H54 (cell line): Measurements from ENCODE around the gene DDAH1.

ENCODE experiments used
- DNase-seq: peaks from one replicate; pipeline ENCODE4 v3.0.0; 2011; ENCODE audit warnings: low spot score, mixed read lengths; ENCODE audit not compliant: insufficient read length
- FAIRE-seq: peaks from 3 replicates; lab custom pipeline; 2011; peaks lifted over from hg19 to GRCh38; lab: Jason Lieb, UNC
- POLR2A ChIP-seq: IDR thresholded peaks from 2 replicates; pipeline ENCODE4 v1.6.1; 2011; ENCODE audit warnings: low read depth, mild to moderate bottlenecking, low read length

Gene DDAH1

DNA sequence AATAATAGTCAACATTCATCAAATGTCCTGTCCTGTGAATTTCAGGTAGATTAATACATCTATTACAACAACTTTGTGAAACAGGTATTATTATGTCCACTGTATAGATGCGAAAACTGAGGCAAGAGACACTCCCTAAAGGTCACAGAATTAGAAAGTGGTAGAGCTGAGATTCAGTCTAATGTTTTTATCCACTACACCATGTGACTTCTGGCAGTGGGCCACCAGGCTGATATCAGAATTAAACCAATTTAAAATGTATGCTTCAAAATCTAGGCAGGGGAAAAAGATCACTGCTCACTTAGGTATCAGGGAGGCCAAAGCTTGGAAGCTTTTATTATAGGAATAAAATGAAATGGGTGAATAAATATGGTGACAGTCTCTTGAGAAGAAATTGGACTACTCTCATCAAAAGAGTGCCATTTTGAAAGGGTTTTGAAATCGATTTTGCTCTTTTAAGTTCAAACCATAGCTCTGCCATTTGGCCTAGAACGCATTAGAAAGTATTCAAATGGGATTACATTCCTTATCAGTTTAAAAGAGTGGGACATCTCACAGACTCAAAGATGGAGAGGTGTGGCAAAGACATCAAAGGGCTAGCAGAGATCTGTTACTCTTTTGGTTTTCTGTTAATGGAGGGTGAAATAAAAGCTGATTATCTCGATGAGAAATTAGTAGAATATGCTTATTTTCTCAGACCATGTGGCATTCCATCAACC lies 1.9 kb downstream of the DDAH1 start:
- TF ChIP-seq POLR2A, result no peak
- FAIRE-seq (no peak), DNase-seq (no peak)

DNA sequence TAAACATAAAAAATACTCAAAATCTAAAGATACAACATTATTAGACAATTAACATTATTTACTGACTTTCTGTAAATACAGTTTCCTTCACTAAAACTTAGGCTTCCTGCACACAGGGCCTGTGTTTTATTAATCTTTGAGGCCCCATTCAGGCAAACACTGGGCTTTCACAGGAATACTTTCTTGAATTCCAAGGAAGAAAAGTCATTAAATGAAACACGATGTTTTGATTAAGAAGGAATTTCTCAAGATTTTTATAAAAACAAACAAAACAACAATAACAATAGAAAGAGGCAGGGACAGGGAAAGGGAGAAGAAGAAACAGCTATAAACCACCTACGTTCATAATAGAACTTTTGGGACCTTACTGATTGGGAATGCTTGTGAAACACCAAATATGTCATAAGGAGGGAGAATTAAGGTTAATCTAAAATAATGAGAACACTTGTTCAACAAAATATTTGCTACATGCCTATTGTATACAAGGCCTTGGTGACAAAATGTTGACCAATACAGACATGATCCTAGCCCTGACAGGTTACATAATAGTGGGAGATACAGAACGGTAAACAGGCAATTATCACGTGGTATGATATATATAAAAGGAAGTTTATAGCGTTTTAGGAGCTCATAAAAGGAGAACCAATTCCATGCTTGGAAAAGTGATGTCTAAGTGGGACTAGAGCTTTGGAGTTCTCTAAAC lies 3.6 kb downstream of the DDAH1 start:
- no peak for DNase-seq
- no peak for TF ChIP-seq POLR2A
- no peak for FAIRE-seq

DNA sequence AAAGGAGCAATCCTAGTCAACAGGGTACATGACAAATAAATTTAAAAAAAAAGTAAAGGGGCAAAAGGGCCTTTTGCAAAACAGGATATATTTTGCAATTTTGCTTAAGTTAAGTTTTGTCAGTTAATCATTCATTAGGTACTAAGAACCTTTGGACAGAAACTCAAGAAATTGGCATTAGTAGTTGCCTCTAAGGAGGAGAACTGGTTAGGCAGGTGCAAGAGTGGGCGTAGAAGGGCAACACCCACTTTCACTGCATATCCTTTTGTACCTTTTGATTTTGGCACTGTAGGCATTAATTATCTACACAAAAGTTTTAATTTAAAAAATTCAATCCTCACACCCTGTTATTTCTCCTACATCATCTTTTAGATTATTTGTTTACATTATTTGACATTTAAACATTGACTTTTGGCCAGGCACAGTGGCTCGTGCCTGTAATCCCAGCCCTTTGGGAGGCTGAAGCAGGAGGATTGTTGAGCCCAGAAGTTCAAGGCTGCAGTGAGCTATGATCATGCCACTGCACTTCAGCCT lies 4.3 kb downstream of the DDAH1 start:
- no peak for TF ChIP-seq POLR2A
- DNase-seq, result no peak
- no peak for FAIRE-seq

DNA sequence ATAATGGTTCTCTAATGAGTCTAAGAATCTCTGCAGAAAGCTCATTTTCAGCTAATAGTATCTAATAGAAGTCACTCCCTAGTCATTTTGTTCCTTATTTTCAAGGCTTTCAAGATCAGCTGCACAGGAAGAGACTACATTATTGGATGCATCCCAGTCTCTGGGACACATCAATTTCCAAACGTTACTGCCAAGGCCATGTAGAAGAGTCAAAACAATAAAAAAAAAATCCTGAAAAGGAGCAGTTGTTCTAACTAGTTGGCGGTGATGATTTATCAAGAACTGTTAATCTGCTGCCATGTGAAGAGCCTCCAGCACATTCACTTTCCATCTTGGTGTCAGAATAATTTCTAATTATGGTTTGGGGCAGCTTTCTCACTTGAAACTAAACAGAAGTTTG lies 5.7 kb downstream of the DDAH1 start:
- FAIRE-seq (no peak), DNase-seq (no peak)
- no peak for TF ChIP-seq POLR2A

DNA sequence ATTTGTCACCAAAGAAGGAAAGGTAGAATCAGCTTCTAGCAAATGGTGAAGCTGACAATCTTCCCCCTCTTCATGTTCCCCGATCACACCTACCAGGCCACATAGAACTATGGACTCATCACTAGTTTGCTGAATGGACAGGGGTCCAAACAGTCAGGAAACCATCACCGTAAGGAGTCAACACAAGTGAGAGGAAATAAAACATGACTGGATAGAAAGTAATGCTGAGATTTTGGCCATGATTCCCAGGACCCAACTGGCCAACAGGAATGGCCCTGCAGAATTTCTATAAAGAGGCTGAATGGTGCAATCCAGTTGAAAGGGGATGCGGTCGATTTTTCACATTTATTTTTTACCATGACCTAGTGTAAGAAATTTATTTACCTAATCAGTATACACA lies 10.7 kb downstream of the DDAH1 start:
- TF ChIP-seq POLR2A, result no peak
- DNase-seq, result no peak
- no peak for FAIRE-seq

DNA sequence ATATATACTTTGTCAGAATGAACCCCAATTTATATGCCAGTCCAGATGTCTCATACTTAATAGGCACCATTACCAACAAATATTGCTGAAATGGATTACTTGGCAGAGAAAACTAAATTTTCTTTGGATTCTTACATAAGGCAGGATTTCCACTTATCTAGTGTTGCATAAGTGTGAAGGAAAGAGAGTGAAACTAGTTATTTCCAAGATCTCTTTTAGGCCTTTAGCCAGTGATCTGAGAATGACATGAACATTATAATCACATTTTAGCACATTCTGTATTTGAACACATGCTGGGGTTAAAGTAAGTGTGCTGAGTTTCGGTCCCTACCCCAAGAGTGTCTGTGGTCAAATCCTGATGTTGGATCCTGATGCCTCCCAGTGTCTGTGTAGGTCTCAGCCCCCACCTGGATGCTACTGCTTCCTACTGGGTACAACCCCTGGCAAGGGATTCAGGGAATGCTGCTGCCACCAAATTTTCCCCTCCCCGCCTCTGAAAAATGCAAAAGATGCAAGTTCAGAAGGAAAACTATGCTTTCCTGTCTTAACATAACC lies 11.2 kb downstream of the DDAH1 start:
- no peak for FAIRE-seq
- DNase-seq, result no peak
- TF ChIP-seq POLR2A, result no peak

DNA sequence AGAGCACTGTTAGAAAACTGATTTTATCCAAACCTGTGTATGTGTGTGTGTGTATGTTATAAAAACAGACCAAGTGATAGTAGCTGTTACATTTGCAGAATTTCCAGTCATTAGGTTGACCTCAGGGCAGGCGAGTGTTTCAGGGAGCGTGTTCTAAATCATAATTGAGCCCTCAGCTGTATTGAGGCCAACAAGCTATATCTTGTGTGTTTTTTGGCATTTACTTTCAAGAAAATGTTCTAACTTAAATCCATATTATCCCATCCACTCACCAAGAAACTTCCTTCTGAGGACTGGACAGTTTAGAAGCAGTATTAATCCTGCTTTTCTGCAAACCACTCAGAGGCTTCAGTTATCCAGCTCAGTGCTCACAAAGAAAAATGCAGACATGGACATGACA lies 12.0 kb downstream of the DDAH1 start:
- DNase-seq (no peak), FAIRE-seq (no peak)
- no peak for TF ChIP-seq POLR2A

DNA sequence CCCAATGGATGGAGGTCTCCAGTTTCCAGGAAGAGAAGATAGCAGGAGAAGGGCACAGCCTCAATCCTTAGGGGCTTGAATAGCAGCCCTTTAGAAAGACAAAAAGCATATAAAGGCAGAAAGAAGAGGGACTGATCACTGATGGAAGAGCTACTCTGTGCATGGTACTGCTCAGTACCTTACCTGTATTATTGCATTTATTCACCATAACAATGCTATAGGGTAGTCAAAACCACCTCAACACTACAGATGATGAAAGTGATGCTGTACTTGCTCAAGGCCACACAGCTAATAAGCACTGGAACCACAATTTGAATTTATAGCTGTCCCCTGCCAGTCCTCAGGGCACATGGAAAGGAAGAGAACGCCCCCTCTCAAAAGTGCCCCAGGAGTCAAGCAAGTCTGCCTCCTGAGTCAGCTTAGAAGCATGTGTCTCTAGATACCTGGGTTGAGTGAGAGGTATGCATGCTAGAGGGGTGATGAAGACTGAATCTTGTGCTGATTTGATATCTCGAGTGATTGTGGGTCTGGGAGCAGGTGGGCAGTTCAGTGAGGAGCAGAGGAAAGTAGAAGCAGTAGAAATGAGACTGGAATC lies 13.6 kb downstream of the DDAH1 start:
- DNase-seq (no peak), FAIRE-seq (peak; percentile 43)
- TF ChIP-seq POLR2A, result no peak

DNA sequence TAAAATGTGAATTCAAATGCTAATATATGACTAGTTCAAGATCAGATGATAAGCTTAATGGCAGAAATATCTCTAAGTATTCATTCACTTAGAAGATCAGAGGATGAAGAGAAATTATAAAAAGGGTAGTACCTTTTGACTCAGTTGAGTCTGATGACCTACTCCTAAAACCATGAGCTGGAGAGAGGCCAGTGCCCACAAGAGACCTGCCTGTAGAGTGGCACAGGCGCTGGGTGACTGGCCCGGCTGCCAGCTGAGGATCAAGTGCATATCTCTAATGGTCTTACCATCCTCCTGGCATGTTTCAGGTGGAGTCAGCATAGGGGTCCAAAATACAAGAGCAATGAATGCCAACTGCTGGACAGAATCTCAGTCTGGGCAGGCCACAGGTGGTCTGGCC lies 14.1 kb downstream of the DDAH1 start:
- DNase-seq (no peak), FAIRE-seq (peak; percentile 65)
- TF ChIP-seq POLR2A, result no peak

DNA sequence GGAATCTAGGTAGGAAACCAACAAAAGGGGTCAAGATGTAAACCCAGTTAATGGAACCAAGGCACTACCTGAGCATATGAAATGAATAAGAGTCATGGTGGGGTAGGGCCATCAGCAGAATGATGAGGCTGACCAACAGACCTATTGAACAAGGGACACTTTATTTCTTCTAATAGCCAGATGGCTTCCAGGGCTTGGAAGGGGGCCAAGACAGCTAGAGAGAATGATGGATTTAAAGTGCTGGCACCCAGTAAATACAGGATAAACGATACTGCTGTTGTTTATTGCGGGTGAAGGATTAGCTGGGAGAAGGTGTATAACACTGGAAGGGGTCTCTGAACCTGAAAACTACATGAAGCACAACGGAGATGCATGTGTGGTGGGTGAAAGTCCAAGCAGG lies 15.6 kb downstream of the DDAH1 start:
- no peak for TF ChIP-seq POLR2A
- DNase-seq (no peak), FAIRE-seq (no peak)

DNA sequence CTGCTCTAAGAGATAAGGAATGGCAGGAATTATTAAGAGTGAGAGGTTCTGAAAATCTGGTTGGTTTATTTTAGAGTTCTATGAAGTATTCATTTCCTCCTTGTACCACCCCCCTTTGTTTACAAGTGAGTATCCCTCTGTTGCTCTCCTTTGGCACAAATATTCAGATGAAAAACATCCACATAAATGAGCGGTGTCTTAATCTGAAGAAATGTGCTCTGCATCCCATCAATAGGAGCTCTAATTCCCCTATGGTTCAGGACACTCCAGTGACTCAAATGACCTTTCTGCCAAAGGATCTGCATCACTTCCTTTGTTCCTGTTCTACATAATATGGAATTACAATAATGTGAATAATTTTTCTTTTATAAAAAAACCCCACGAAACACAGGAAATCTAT lies 16.6 kb downstream of the DDAH1 start:
- no peak for FAIRE-seq
- no peak for TF ChIP-seq POLR2A

DNA sequence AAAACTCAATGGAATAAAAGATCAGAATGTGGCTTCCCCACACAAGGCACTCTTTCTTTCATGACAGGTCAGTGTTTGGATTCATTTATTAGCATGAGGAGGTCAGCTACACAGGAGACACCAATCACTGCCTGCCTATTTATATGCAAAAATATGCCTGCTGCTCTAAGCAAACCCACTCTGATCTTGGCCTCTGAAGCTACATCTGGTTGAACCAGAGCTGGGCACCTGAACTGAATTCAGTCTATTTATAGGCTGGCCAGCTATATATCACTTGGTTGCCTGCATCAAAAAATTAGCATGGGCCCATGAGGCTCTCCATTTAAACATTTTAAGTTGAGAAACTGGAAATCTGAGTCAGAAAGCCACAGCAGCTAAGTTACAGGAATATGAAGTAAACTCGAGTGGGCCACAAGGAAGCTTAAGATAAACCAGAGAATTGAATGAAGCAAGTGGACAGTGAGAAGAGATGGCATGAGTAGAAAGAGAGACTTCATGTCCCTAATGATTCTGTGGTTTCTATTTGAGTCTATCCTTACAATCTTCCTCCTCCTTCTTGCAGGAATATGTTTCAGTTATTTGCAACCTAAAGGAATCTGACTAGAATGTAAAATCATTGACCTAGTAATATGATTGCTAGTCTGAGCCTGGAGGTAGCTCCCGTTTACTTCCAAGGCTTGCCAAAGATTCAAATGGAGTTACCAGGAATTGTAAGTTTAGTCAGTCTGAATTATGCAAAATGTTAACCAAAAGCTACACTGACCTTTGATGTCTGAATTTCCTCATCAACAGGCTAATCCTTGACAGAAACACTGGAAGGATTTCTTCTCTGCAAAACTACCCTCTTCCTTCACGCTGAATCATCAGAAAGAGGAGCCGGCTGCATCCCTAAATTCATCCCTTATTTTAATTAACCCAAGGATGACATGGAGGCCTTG lies 17.7 kb downstream of the DDAH1 start:
- FAIRE-seq (no peak), DNase-seq (no peak)
- no peak for TF ChIP-seq POLR2A

More for the DNA sequence above, 16.6 kb downstream of the DDAH1 start:
- no peak for DNase-seq

DNA sequence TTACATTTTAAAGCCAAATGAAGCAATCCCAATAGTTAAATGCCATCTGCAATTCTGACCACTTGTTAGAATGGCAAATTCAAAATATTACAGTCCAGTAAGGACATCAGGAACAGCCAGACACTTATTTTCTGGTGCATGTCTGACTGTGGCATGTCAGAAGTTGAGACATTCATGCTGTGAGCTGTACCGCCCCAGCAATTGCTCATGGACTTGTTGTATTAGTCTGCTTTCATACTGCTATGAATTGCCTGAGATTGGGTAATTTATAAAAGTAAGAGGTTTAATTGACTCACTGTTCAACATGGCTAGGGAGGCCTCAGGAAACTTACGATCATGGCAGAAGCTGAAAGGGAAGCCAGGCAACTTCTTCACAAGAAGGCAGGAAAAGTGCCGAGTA lies 19.1 kb downstream of the DDAH1 start:
- FAIRE-seq (no peak), DNase-seq (no peak)
- TF ChIP-seq POLR2A, result no peak
